NCI-H1436 treated with DMSO at 0.1 percent for 48 hours (cell line): ENCODE results near the gene MT1G.
"Not testable (repeated sequence)": the region's sequence is repeated elsewhere in the genome, so short reads cannot be mapped to it uniquely, and the experiment has no call there.

ENCODE experiments used
- DNase-seq: peaks from one replicate; lab custom pipeline; 2025; lab: John Stamatoyannopoulos, UW

Gene MT1G

GRCh38 chr16:56665286-56666261, 2.3 kb downstream of the MT1G start:
- not testable (repeated sequence) for DNase-seq

DNA sequence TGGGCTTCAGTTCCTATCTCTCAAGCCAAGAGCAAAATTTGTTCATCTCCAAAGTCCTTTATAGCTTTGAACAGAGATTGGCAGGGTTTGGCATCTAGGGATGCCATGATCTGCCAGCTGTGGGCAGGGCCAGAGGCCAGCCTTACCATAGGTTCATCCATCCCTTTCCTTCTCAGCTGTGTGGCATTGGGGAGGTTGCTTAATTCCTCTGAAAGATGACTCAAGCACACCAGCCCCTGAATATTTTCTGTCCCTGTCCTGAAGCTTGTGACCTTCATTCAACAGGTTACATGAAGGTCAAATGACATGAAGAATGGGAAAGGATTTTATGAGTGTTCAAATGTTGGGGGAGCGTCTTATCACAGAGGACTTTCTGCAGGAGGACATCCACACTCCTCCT, 3.4 kb downstream of the MT1G start:
- DNase-seq = no peak

GRCh38 chr16:56662357-56663354, 5.2 kb downstream of the MT1G start:
- no peak for DNase-seq

DNA sequence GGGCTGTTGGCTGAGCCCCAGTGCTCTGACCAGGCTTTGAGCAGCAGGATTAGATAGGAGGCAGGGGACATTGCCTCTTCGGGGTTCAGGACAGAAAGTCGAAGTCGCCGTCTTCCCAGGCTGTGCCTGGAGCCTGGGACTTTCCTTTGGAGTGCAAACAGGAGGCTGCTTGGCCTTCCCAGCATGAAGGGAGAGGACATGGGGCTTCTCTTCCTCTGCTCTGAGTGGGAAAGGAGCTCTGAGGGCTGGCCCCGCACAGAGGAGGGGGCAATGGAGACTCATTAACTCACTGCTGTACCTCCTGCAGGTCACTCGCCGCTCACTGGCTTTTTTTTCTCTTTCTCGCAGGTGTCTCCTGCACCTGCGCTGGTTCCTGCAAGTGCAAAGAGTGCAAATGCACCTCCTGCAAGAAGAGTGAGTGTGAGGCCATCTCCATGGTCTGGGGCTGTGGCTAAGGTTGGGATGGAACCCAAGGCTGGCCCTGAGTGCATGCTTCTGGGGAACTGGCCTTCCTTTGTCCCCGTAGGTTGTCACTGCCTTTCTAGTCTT, 9.5 kb downstream of the MT1G start:
- no peak for DNase-seq

- no peak for DNase-seq
These were observed 10.1 kb downstream of the MT1G start, which contains the start of gene MT1F for GRCh38 chr16:56657555-56658326. TSS of gene MT1F (plus strand) at chr16:56657959. CDS start at chr16:56658059, 100 bp downstream.

GRCh38 chr16:56653218-56653617, 14.6 kb downstream of the MT1G start:
- DNase-seq = no peak

DNA sequence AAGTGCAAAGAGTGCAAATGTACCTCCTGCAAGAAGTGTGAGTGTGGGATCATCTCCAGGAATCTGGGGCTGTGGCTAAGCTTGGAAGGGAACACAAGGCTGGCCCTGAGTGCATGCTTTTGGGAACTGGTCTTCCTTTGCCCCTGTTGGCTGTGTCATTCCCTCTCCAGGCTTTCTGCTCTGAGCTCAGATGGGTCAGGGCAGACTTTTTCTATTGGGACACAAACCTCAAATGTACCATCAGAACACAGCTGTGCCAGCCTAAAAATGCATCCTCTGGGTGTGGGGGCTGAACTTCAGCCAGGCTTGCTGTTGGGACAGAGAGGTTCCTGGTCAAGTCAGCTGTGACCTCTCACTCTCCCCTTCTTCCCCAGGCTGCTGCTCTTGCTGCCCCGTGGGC, 15.3 kb downstream of the MT1G start:
- DNase-seq = no peak

DNA sequence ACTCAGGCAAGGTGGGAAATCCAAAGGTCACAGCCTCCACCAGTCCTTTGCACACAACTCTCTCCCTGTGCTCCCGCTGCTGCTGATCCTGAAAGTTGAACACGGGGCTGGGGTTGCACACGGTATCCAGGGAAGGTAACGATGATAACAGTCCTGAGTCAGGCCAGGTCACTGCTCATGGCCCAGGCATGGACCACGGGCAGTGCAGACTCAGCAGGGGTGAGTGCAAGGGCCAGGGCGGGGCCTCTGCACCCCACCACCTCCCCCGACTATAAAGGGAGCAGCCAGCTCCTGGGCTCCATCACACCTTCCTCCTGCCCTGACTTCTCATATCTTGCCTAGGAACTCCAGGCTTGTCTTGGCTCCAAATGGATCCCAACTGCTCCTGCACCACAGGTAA, 16.3 kb downstream of the MT1G start, which contains the start of gene MT1B:
Gene MT1B, plus strand, starts transcription at position 301 of the 400 bp plus-strand sequence. Its CDS starts 68 bp downstream, at position 369.
- DNase-seq = no peak

- no peak for DNase-seq
These were observed 18.0 kb downstream of the MT1G start for GRCh38 chr16:56649820-56650219.

- no peak for DNase-seq
These were observed 18.6 kb downstream of the MT1G start for GRCh38 chr16:56649271-56649670.

DNA sequence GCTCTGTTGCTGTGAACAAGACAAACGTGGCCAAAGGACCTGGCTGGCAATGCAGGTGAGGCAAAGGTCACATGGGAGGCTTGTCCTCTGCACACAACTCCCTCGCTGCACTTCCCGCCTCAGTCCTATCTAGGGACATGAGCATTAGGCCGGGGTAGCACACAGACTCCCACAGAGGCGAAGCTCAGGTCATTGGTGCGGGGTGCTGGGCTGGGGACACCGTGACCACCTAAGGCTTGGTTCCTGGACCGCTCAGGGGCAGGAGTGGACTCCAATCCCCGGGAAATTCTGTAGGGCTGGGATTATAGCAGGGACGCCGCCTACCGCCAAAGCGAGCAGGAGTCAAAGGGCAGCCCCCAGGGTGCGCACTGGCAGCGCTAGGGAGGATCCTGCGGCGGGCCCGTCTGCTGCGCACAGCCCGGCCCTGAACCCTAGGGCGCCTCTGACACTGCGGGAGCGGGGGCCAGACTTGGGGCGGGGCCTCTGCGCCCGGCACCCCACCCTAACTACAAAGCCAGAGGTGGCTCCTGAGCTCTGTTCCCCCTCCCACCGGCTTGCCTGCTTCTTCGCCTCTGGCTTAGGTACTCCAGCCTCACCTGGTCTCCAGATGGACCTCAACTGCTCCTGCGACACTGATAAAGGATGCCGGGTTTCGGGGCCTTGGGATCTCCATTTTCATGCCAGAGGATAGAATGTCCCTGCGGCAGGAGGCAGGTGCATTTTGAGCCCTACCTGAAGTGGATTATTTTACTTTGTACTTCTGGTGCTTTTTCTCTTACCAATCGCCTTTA, 20.0 kb downstream of the MT1G start:
- DNase-seq = no peak

DNA sequence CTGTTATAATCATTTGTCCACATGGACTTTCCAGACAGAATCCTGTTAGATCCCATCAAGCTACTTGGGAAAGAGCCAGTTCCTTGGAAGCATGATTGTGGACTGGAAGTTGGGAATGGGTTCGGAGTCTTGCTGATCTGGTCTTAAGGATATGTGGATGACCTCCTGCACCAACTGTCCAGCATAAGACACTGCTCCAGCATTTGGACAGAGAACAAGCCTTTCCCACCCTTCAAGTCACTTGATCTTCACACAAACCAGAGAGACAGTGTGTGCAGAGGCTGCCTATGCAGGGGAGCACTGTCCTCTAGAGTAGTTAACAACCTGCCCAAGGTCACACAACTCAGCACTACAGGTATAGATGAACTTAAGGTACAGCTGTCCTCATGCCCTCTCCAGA, 22.0 kb downstream of the MT1G start:
- DNase-seq = no peak

- DNase-seq = no peak
These were observed 22.6 kb downstream of the MT1G start for GRCh38 chr16:56645311-56645710.

- DNase-seq = no peak
These were observed 24.0 kb downstream of the MT1G start for GRCh38 chr16:56643833-56644232.

DNA sequence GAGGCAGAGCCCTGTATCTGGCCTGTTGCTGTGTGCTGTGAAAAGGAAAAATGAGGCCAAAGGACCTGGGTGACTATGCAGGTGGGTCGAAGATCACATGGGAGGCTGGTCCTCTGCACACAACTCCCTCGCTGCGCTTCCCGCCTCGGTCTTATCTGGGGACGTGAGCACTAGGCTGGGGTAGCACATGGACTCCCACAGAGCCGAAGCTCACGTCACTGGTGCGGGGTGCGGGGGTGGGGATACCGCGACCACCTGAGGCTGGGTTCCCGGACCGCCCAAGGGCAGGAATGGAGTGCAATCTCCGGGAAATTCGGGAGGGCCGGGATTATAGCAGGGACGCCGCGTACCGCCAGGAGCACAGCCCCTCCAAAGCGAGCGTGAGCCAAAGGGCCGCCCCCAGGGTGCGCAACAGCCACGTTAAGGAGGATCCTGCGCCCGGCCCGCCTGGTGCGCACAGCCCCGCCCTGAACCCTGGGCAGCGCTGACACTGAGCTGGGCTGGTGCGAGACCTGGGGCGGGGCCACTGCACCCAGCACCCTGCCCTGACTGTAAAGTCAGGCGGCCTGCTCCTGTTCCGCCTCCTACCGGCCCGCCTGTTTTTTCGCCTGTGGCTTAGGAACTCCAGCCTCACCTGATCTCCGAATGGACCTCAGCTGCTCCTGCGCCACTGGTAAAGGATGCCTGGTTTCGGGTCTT, 24.6 kb downstream of the MT1G start:
- DNase-seq = no peak

DNA sequence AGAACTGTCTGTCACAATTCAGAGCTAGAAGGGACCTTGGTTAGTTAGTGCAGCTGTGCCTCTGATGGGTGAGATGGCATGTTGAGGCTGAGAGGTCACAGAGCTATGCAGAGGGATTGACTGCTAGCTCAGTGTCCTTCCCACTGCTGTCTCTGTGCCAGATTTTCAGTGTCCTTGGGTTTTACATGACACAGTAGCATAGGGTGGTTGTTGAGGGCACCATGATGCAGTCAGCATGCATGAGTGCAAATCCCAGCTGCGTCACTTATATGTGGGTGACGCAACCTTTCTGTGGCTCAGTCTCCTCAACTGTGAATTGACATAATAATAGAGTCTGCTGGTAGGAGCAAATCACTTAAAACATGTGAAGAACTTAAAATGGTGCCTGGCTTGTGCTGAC, 26.7 kb downstream of the MT1G start:
- DNase-seq = no peak

DNA sequence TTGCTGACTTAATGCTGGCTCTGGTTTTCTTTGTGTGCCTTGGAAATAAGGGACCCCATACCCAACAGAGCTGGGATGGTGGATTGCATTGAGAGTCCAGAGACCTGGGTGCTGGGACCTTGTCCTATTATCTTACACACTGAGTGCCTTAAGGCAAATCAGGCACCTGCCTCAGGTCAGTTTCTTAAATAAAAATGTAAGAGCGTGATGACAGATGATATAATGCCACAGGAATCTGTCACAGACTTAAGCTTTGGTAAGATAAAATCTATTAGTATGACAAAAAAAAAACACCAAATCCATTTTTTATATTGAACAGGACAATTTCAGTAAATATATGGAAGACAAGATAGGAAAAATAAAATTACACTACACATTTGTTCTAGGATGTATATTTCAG, 27.8 kb downstream of the MT1G start:
- DNase-seq = no peak

GRCh38 chr16:56639045-56639444, 28.8 kb downstream of the MT1G start:
- no peak for DNase-seq

DNA sequence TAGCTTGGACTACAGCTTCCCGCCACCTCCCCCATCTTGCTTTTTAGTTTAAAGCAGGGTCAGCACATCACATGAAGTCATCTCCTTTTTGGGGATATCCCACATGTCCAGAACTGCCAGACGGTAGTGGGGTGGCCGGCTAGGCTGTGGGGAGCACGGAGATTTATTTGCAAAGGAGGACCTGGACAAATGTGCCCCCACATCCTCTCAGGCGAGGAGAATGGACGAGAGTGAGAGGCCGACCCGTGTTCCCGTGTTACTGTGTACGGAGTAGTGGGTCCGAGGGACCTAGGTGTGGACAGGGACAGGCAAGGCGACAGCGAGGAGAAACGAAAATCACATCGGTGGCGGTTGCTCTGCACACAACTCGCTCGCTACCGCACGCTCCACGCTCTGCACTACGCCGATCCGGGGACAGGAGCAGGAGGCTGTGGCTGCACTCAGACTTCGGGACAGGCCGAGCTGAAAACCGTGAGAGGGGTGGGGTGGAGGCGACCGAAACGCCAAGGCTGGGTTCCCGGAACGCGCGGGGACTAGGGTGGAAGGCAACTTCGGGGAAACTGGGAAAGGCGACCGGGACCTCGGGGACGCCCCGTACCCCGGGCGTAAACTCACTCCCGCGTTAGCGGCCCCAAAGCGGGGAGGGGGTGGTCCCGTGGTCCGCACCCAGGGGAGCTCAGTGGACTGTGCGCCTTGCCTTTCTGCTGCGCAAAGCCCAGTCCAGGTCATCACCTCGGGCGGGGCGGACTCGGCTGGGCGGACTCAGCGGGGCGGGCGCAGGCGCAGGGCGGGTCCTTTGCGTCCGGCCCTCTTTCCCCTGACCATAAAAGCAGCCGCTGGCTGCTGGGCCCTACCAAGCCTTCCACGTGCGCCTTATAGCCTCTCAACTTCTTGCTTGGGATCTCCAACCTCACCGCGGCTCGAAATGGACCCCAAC, 29.8 kb downstream of the MT1G start, which contains the start of gene MT1A:
Gene MT1A, plus strand, starts transcription at position 853 of the 937 bp plus-strand sequence. Its CDS starts 73 bp downstream, at position 926.
- DNase-seq = no peak
